Psoas muscle (tissue), 8 donors: ENCODE data around the gene CDK14. TPM values are rescaled to one million over a fixed set of nuclear protein-coding genes. Genes with fewer than 3 reads are reported as not detected.

ENCODE experiments used
- ATAC-seq, 4 donors: fragments of 200-7000 bp; cut with Tn5 transposase; one replicate each; pipeline ENCODE4 v1.9.1; 2020; ENCODE audit warnings: moderate library complexity in 3 of 4, mild to moderate bottlenecking in 2 of 4
- DNase-seq, 2 donors: peaks; one replicate each; pipeline ENCODE4 v3.0.0-alpha.2; 2020
- H3K27ac ChIP-seq: fragments of 200-600 bp; one replicate; pipeline ENCODE4 v1.8.0; 2022
- H3K27me3 ChIP-seq, 3 donors: fragments of 200-600 bp in 1 of 3; one replicate each; pipeline versions ENCODE4 v1.6.1 to v1.8.0; 2013 to 2022; ENCODE audit warnings: low read length in 2 of 3, mild to moderate bottlenecking in 2 of 3, moderate library complexity in 1 of 3; ENCODE audit not compliant: insufficient read depth in 3 of 3
- H3K36me3 ChIP-seq, 2 donors: fragments of 200-600 bp in 1 of 2; one replicate each; pipeline versions ENCODE4 v1.6.1 to v1.8.0; 2013 to 2022; ENCODE audit warnings: low read depth in 1 of 2, mild to moderate bottlenecking in 1 of 2, moderate library complexity in 1 of 2; ENCODE audit not compliant: insufficient read depth in 1 of 2
- H3K4me1 ChIP-seq: fragments of 200-600 bp; one replicate; pipeline ENCODE4 v1.8.0; 2022
- H3K4me3 ChIP-seq: fragments of 200-600 bp; one replicate; pipeline ENCODE4 v1.8.0; 2022; ENCODE audit warnings: mild to moderate bottlenecking
- H3K9me3 ChIP-seq: fragments of 200-600 bp; one replicate; pipeline ENCODE4 v1.8.0; 2022
- WGBS, 3 donors: extraction: QIAGEN DNeasy Blood & Tissue Kit; methylation state at CpG; one replicate each; pipeline versions ENCODE4 v1.1.6 to v1.1.7; 2013; 5-methylcytosine and 5-hydroxymethylcytosine counted together
- intact Hi-C, 2 donors: fragments of 100-400 bp; cut with DNase I; formaldehyde crosslinking; loops; one replicate each; pipeline versions ENCODE4 v1.11.0 to v1.14.2; 2022
- polyA plus RNA-seq, 3 donors: library from polyadenylated mRNA; stranded (reverse); fragments of 200-250 nt; gene quantifications; one replicate each; pipeline ENCODE4 v1.2.3, GENCODE V29; 2013
- total RNA-seq, 4 donors: library from RNA; stranded (reverse); fragmentation: NEBNext Ultra II Directional in 2 of 4; extraction: Animal tissue kit (Norgen Biotek cat#: 25700) in 2 of 4; gene quantifications; one replicate each; pipeline versions ENCODE4 v1.2.1 to v1.2.4, GENCODE V29; 2021 to 2023
- TF ChIP-seq, protein P1 (sequence below): fragments of 200-600 bp; IDR thresholded peaks from one replicate; pipeline ENCODE4 v1.8.0; 2022; ENCODE audit warnings: antibody characterized with exemption
- donor health status: healthy with polysubstance abuse.
- donor health status: DM: no; HTN: no; CAD: no; lungs with moderate emphysema.
- donor health status: Bipolar disorder and iron deficiency.
- donor health status: healthy.
- donor health status: DM: yes; HTN: yes; CAD: no.
- donor health status: DM: no; HTN: no; CAD: no.
- donor health status: DM: no; HTN: no; CAD: no.
- donor health status: DM: yes; HTN: yes; CAD: no.

Gene CDK14
- total and polyA plus RNA-seq, 7 donors: 1.7 to 16.6 (median 10.6) TPM

DNA sequence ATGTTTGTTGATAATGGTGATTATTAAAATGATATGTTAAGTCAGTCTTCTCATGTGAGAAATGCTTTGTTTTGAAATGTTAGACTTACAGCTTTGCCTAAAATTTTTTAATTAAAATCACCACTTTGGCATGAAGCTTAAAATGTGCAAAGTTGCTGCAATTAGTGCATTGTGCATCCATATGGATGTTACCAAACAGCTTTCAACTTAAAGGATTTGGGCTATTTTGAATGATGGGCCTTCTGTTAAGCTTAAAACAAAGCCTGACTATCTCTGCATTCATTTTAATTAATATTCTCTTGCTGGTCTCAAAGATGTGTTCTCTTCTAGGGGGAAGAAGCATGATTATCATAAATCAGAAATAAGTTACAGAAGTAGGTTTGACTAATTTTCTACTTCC lies 603.5 kb downstream of the CDK14 start:
- H3K4me3 ChIP-seq: no peak overlapping the region
- no peaks in the 10 kb centered on the region for H3K36me3 ChIP-seq
- no peak for ATAC-seq
- no peaks in the 10 kb centered on the region for H3K9me3 ChIP-seq
- no peaks in the 10 kb centered on the region for H3K4me1 ChIP-seq
- H3K27ac ChIP-seq: no peak overlapping the region
- intact Hi-C loops: no loop called here
- no peaks in the 10 kb centered on the region for H3K27me3 ChIP-seq
- DNase-seq: no peak
- TF ChIP-seq, protein P1, sequence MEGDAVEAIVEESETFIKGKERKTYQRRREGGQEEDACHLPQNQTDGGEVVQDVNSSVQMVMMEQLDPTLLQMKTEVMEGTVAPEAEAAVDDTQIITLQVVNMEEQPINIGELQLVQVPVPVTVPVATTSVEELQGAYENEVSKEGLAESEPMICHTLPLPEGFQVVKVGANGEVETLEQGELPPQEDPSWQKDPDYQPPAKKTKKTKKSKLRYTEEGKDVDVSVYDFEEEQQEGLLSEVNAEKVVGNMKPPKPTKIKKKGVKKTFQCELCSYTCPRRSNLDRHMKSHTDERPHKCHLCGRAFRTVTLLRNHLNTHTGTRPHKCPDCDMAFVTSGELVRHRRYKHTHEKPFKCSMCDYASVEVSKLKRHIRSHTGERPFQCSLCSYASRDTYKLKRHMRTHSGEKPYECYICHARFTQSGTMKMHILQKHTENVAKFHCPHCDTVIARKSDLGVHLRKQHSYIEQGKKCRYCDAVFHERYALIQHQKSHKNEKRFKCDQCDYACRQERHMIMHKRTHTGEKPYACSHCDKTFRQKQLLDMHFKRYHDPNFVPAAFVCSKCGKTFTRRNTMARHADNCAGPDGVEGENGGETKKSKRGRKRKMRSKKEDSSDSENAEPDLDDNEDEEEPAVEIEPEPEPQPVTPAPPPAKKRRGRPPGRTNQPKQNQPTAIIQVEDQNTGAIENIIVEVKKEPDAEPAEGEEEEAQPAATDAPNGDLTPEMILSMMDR: no peak

DNA sequence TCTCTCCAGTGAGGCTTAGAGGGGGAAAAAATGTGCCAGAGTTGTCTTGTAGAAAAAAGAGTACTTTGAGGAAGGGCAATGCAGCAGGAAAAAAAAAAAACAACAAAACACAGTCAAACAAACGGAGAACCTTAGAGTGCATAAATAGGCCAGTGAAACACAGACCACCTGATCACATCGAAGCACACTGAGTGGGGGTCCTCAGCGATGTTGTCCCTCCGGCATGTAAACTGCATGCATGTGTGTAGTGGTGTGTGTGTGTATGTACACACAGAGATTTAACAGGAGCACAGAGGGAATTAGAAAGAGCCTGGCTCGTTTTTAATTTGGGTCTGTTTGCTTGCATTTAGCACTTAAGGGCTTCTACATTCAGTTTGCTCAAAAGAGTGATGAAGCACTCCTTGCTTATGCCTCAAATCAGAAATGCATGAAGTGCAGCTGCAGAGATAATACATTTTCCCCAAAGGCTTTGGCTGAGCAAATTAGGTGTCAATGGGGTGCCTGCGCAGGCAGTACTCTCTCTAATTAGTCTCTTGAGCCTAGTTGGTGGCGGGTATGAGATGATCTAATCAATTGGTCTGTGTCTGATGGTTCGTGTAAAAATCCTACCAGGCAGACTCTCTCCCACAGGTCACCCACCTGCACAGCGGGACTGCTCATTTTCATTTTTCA lies 605.5 kb downstream of the CDK14 start:
- TF ChIP-seq, protein P1: no peak
- DNase-seq (no peak), ATAC-seq (no peak)
- intact Hi-C loops: no loop called here
- Histone ChIP-seq H3K27ac (no peak overlapping the region), H3K36me3 (no peaks in the 10 kb centered on the region), H3K9me3 (no peaks in the 10 kb centered on the region), H3K27me3 (no peaks in the 10 kb centered on the region), H3K4me3 (no peak overlapping the region), H3K4me1 (no peaks in the 10 kb centered on the region)
- WGBS, 3 donors: 74 to 77% (median 75%) methylated on average over 9 of the region's 9 CpGs

DNA sequence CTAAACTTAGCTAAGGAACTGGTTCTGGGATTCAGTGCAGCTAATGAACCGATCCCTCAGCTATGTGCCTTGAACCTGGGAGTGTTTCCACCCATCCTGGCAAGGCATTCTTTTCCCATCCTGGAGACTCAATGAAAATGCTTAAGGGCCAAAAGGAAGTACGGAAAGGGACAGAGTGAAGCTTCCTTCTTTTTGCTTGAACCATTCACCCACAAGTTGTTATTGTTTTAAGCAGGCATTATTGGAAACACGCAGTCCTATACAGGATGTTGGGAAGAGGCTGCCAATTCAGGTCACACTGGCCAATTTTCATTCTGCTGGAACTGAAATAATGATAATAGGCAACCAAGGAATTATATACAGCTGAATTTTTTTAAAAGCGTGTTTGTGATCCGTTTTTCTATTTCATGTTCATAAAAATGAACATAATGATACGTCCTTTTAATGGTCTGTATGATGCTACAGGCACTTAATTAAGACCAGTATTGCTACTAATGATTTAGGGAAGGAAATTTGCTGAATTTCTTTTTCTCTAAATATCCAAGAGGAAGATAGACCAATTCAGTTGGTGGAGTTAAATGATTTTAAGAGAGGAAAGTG lies 610.3 kb downstream of the CDK14 start:
- Histone ChIP-seq H3K27ac (no peak overlapping the region), H3K9me3 (no peaks in the 10 kb centered on the region), H3K27me3 (no peaks in the 10 kb centered on the region), H3K4me3 (no peak overlapping the region), H3K4me1 (no peaks in the 10 kb centered on the region), H3K36me3 (peaks cover 0 to 6% of the 10 kb centered on the region in 2 donors)
- TF ChIP-seq, protein P1: no peak
- 67 to 82% (median 68%) methylated on average over 6 of the region's 6 CpGs for WGBS, 3 donors
- DNase-seq: no peak
- intact Hi-C loops: no loop called here
- ATAC-seq: no peak

DNA sequence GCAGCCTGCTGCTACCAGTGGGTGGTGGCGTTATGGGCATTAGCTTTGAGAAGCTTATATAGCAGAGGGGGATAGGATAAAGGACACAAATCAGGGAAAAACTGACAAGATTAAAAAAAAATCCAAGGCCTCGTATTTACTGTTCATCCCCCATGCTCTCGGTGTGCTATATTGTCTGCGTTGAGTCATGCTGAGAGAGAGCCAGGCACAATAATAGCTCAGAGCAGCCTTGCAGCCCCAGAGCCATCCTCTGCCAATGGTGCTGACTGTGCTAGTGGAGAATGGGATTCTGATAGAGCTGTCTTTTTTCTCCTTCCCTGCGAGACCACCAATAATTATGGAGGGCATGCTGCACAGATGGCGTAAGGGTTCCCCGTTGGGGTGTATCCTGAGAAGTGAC lies 616.5 kb downstream of the CDK14 start:
- ATAC-seq: peak in 3 of 4 donors; percentile 72 to 94 (median 94)
- 70 to 80% (median 70%) methylated on average over 7 of the region's 7 CpGs for WGBS, 3 donors
- intact Hi-C loops: no loop called here
- Histone ChIP-seq H3K4me3 (no peak overlapping the region), H3K9me3 (no peaks in the 10 kb centered on the region), H3K27ac (no peak overlapping the region), H3K36me3 (peaks cover 0 to 3% of the 10 kb centered on the region in 2 donors), H3K4me1 (no peaks in the 10 kb centered on the region), H3K27me3 (no peaks in the 10 kb centered on the region)
- no peak for DNase-seq
- TF ChIP-seq, protein P1: no peak
